ENCODE results near the gene TCEAL7. TPM values are rescaled to one million over a fixed set of nuclear protein-coding genes. Genes with fewer than 3 reads are reported as not detected.

TCEAL7 gene
- total RNA-seq, 2 donors from 2014 or later: 2.8 to 12.2 TPM

- no peak for ATAC-seq (ENCODE audit: insufficient number of reproducible peaks, low FRiP score, low read depth)
- peak within 1 kb of the TSS; percentile 68 for H3K4me3 ChIP-seq
- TF ChIP-seq, protein P1, sequence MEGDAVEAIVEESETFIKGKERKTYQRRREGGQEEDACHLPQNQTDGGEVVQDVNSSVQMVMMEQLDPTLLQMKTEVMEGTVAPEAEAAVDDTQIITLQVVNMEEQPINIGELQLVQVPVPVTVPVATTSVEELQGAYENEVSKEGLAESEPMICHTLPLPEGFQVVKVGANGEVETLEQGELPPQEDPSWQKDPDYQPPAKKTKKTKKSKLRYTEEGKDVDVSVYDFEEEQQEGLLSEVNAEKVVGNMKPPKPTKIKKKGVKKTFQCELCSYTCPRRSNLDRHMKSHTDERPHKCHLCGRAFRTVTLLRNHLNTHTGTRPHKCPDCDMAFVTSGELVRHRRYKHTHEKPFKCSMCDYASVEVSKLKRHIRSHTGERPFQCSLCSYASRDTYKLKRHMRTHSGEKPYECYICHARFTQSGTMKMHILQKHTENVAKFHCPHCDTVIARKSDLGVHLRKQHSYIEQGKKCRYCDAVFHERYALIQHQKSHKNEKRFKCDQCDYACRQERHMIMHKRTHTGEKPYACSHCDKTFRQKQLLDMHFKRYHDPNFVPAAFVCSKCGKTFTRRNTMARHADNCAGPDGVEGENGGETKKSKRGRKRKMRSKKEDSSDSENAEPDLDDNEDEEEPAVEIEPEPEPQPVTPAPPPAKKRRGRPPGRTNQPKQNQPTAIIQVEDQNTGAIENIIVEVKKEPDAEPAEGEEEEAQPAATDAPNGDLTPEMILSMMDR (IDR thresholded peaks at IDR 0.05): no peak
- H3K27ac ChIP-seq: no peak within 1 kb of the TSS
- H3K9me3 ChIP-seq: no peaks in the 10 kb centered on the region
- DNase-seq (ENCODE audit: low spot score): peak; percentile 6
- no peaks in the 10 kb centered on the region for H3K36me3 ChIP-seq
- no peaks in the 10 kb centered on the region for H3K27me3 ChIP-seq (replicated peaks; ENCODE audit: insufficient read depth)
- H3K4me1 ChIP-seq (ENCODE audit: control insufficient read depth in 1 of 2, low read depth in 2 of 2): peaks cover 0 to 6% of the 10 kb centered on the region in 2 donors
These were observed 19.3 kb upstream of the TCEAL7 start, which contains the start of gene BEX2 for GRCh38 chrX:103310555-103311398. Gene BEX2, minus strand, starts transcription at chrX:103310990. Its CDS starts 1,014 bp downstream, at chrX:103309976.

DNA sequence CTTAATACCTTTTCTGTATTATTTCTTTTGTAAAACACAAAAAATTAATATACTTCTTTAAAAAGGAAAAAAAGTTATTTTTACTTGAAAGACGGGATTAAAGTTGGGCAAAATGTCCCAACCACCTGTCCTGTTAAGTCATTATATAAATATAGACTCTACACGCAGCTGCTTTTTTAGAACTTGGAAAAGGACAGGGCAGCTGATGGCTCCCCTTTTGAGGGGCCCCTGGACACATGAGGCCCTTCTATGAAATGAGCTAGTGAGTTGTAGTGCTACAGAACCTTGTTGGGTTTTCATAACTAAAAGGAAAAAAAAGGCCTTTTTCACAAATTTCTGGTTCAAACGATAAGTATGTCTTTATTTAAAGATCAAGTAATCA is 18.6 kb upstream of the TCEAL7 start:
- Histone ChIP-seq H3K4me1 (ENCODE audit: control insufficient read depth in 1 of 2, low read depth in 2 of 2) (peaks cover 0 to 6% of the 10 kb centered on the region in 2 donors), H3K36me3 (no peaks in the 10 kb centered on the region), H3K9me3 (no peaks in the 10 kb centered on the region), H3K27ac (no peak overlapping the region), H3K27me3 (replicated peaks; ENCODE audit: insufficient read depth) (no peaks in the 10 kb centered on the region), H3K4me3 (no peak overlapping the region)
- ATAC-seq (ENCODE audit: insufficient number of reproducible peaks, low FRiP score, low read depth): no peak
- no peak for DNase-seq (ENCODE audit: low spot score)
- TF ChIP-seq, protein P1 (IDR thresholded peaks at IDR 0.05): no peak

DNA sequence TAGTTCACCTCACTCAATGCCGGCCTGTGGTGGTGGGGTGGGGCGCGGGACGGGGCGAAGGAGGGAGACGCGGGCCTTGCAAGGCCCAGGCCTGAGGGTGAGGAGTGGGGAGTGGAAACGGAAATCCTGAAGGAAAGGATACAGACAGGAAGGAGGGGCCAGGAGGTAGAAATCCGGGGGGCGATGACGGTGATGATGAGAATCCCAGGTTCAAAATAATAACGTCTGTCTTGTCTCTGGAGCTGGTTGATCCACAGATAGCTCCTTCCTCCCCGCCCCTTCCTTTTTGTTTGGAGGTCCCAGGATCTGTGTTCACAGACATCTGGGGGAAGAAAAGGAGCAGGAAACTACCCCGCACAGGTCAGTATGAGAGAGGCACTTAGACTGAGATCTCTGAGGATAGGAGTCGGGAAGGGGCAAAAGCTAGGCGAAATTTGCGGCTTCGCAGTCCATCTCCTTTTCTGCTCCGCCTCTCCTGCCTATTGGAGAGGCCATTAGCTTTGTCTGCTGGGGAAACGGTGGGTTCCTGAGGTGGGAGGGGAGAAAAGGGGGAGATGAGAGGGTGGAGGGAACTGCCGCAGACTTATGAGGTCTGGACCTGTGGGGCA is 746 bp downstream of the TCEAL7 start:
- peak overlapping the region; percentile 68 for H3K4me3 ChIP-seq
- H3K9me3 ChIP-seq: no peaks in the 10 kb centered on the region
- TF ChIP-seq, protein P1 (IDR thresholded peaks at IDR 0.05): no peak
- H3K27ac ChIP-seq: no peak overlapping the region
- H3K4me1 ChIP-seq (ENCODE audit: control insufficient read depth in 1 of 2, low read depth in 2 of 2): no peaks in the 10 kb centered on the region
- no peak for ATAC-seq (ENCODE audit: insufficient number of reproducible peaks, low FRiP score, low read depth)
- H3K27me3 ChIP-seq (replicated peaks; ENCODE audit: insufficient read depth): no peaks in the 10 kb centered on the region
- H3K36me3 ChIP-seq: no peaks in the 10 kb centered on the region
- DNase-seq (ENCODE audit: low spot score): no peak

- TF ChIP-seq, protein P1 (IDR thresholded peaks at IDR 0.05): no peak
- Histone ChIP-seq H3K4me3 (no peak overlapping the region), H3K4me1 (ENCODE audit: control insufficient read depth in 1 of 2, low read depth in 2 of 2) (no peaks in the 10 kb centered on the region), H3K27me3 (replicated peaks; ENCODE audit: insufficient read depth) (no peaks in the 10 kb centered on the region), H3K36me3 (no peaks in the 10 kb centered on the region), H3K27ac (no peak overlapping the region), H3K9me3 (no peaks in the 10 kb centered on the region)
- no peak for ATAC-seq (ENCODE audit: insufficient number of reproducible peaks, low FRiP score, low read depth)
- DNase-seq (ENCODE audit: low spot score): no peak
These were observed 8.6 kb downstream of the TCEAL7 start for GRCh38 chrX:103338663-103339062.

GRCh38 chrX:103343105-103343504 is 13.1 kb downstream of the TCEAL7 start:
- no peak for ATAC-seq (ENCODE audit: insufficient number of reproducible peaks, low FRiP score, low read depth)

More at GRCh38 chrX:103343105-103343504, 13.1 kb downstream of the TCEAL7 start:
- DNase-seq (ENCODE audit: low spot score): no peak
- no peaks in the 10 kb centered on the region for H3K4me1 ChIP-seq (ENCODE audit: control insufficient read depth in 1 of 2, low read depth in 2 of 2)
- no peaks in the 10 kb centered on the region for H3K9me3 ChIP-seq
- H3K4me3 ChIP-seq: no peak overlapping the region
- TF ChIP-seq, protein P1 (IDR thresholded peaks at IDR 0.05): peak; percentile 61
- no peak overlapping the region for H3K27ac ChIP-seq
- no peaks in the 10 kb centered on the region for H3K36me3 ChIP-seq
- no peaks in the 10 kb centered on the region for H3K27me3 ChIP-seq (replicated peaks; ENCODE audit: insufficient read depth)
